Brain microvascular endothelial cell (primary cell): Measurements from ENCODE around the gene AP1S3.

Experiments
- DNase-seq: peaks from one replicate; pipeline ENCODE4 v3.0.0-alpha.2; 2020
- H3K27ac ChIP-seq: fragments of 250-450 bp; sonication (Bioruptor Pico); 2 replicates; pipeline ENCODE4 v1.5.1; 2020; ENCODE audit warnings: mild to moderate bottlenecking, moderate library complexity
- H3K27me3 ChIP-seq: fragments of 250-450 bp; sonication (Bioruptor Pico); replicated peaks from 2 replicates; pipeline ENCODE4 v1.5.1; 2020; ENCODE audit warnings: mild to moderate bottlenecking
- H3K36me3 ChIP-seq: fragments of 250-450 bp; sonication (Bioruptor Pico); replicated peaks from 2 replicates; pipeline ENCODE4 v1.5.1; 2020; ENCODE audit warnings: mild to moderate bottlenecking
- H3K4me3 ChIP-seq: 2 replicates; pipeline ENCODE4 v1.5.1; 2011; ENCODE audit warnings: low read depth, mild to moderate bottlenecking, control low read depth, low read length, moderate library complexity
- CTCF ChIP-seq: IDR thresholded peaks from 2 replicates; pipeline ENCODE4 v1.5.1; 2011; ENCODE audit warnings: low read depth, mild to moderate bottlenecking, moderate library complexity, low read length, control low read depth, inconsistent platforms; ENCODE audit errors: missing control alignments
- in situ Hi-C: cut with HindIII; loops from 2 replicates; pipeline ENCODE4 v1.10.0; 2017; ENCODE audit warnings: low sequenced_read_pairs, low pct_ligation_motif_present

AP1S3 gene

DNA sequence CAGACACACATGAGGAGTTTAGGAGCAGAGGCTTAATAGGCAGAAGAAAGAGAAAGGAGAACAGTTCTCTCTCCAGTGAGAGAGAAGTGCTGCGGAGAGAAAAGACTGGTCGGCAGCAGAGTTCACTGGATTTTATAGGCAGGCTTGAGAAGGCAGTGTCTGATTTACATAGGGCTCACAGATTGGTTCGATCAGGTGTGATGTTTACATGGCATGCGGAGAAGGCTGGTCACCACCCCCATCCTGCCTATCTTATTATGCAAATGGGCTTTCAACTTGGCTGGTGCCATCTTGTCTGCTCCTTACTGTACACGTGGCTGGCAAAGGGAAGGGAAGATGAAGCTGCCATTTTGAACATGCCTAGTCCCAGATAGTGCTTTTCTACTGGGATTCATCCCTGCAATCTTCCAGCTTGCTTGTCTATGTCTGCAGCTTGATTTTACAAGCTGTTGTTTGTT, 113.4 kb downstream of the AP1S3 start:
- no peak for DNase-seq
- no peaks in the 10 kb centered on the region for H3K36me3 ChIP-seq
- H3K27ac ChIP-seq = no peak overlapping the region
- no peak for TF ChIP-seq CTCF
- no peak overlapping the region for H3K4me3 ChIP-seq
- in situ Hi-C loops = no loop called here
- no peaks in the 10 kb centered on the region for H3K27me3 ChIP-seq

- no peak for DNase-seq
- H3K4me3 ChIP-seq = no peak overlapping the region
- no peak for TF ChIP-seq CTCF
- H3K27ac ChIP-seq = no peak overlapping the region
- H3K27me3 ChIP-seq = no peaks in the 10 kb centered on the region
- H3K36me3 ChIP-seq = no peaks in the 10 kb centered on the region
- in situ Hi-C loops = no loop called here
Observed at GRCh38 chr2:223722226-223722625, 115.2 kb downstream of the AP1S3 start.

DNA sequence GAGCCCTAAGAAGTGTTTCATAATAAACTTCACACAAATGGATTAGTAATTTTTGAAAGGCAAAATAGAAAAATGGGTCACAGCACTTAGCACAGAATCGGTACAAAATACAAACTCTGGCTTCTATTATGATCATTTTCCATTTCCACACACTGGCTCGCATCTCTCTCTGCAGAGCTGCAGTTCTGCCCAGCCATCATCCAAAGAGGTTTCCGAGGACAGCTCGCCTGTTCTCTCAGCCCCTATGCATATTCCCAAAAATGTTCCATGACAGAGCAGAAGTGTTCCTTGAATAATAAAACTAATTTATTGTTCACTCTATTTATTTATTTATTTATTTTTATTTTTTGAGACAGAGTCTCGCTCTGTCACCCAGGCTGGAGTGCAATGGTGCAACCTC, 115.6 kb downstream of the AP1S3 start:
- in situ Hi-C loops = no loop called here
- no peaks in the 10 kb centered on the region for H3K27me3 ChIP-seq
- no peaks in the 10 kb centered on the region for H3K36me3 ChIP-seq
- no peak for TF ChIP-seq CTCF
- H3K4me3 ChIP-seq = no peak overlapping the region
- no peak for DNase-seq
- no peak overlapping the region for H3K27ac ChIP-seq

GRCh38 chr2:223720367-223720766, 117.0 kb downstream of the AP1S3 start:
- TF ChIP-seq CTCF = no peak
- Histone ChIP-seq H3K36me3 (no peaks in the 10 kb centered on the region), H3K27me3 (no peaks in the 10 kb centered on the region), H3K27ac (no peak overlapping the region), H3K4me3 (no peak overlapping the region)
- in situ Hi-C loops = no loop called here
- no peak for DNase-seq

DNA sequence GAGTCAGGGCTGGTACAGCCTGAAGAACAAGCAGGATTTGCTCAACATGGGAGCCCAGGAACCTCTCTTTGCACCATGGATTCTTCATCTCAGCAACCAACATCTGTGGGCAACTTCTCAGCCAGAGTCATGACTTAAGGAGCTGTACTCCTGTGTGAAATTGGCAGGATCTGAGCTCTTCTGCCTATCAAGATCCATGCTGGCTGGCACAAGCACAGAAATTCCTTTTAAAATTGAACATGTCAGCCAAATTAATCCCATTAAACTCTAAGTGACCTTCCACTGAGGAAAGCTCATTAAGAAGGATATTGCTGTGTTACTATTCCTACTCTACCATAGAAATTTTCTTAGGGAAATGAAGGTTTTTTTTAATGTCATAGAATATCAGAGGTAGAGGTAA, 124.7 kb downstream of the AP1S3 start:
- H3K4me3 ChIP-seq = no peak overlapping the region
- in situ Hi-C loops = no loop called here
- no peaks in the 10 kb centered on the region for H3K36me3 ChIP-seq
- no peak for DNase-seq
- TF ChIP-seq CTCF = no peak
- H3K27me3 ChIP-seq = no peaks in the 10 kb centered on the region
- no peak overlapping the region for H3K27ac ChIP-seq

- Histone ChIP-seq H3K36me3 (no peaks in the 10 kb centered on the region), H3K27me3 (no peaks in the 10 kb centered on the region), H3K27ac (no peak overlapping the region), H3K4me3 (no peak overlapping the region)
- no peak for TF ChIP-seq CTCF
- in situ Hi-C loops = no loop called here
- DNase-seq = no peak
Observed at GRCh38 chr2:223711596-223712326, 125.6 kb downstream of the AP1S3 start.
